Measurements from ENCODE around the gene STN1.

DNA sequence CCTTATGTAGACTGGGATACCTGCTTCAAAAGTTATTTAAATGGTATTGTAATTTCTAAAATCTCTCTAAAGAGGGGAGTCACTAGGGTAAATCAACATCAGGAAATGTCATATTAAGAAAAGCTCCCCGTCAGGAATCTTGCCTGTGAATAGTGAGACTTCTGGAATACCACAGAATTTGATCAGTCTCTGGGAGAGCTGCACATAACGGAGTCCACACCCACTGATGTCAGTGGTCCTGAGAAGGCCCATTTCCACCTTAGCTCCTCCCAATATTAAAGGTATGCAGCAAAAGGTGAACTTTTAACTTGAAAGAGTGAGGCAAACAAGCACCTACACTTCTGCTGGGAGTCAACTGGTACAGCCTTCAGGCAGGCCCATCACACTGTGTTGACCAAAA, 27.3 kb downstream of the STN1 start:
- TF ChIP-seq POLR2A (IDR thresholded peaks at IDR 0.05; ENCODE audit: low read length) (no peak), GATA1 (IDR thresholded peaks at IDR 0.05; ENCODE audit: low read depth, low read length) (no peak)

Measured in erythroblast (primary cell).